Activated naive CD4-positive, alpha-beta T cell treated with anti-CD3 and anti-CD28 coated beads, Interleukin-2, amount 50 U/mL, for 16 hours (primary cell): Measurements from ENCODE around the gene NUP98.

ENCODE experiments used
- DNase-seq: peaks from one replicate; pipeline ENCODE4 v3.0.0-alpha.2; 2020

The NUP98 gene

GRCh38 chr11:3797329-3798090, at the start of gene NUP98:
NUP98 (minus strand) TSS chr11:3797554; CDS start chr11:3782117, 15,437 bp downstream.
- peak; percentile 100 for DNase-seq

GRCh38 chr11:3845670-3846069, 48.3 kb upstream of the NUP98 start:
- DNase-seq: no peak

GRCh38 chr11:3845246-3845645, 47.9 kb upstream of the NUP98 start:
- no peak for DNase-seq

- no peak for DNase-seq
These were observed 46.0 kb upstream of the NUP98 start for GRCh38 chr11:3843326-3843725.

GRCh38 chr11:3841426-3842350, 44.3 kb upstream of the NUP98 start:
- peak; percentile 94 for DNase-seq

GRCh38 chr11:3840870-3841425, 43.6 kb upstream of the NUP98 start, which contains the start of gene RHOG:
RHOG (minus strand) TSS chr11:3840959; CDS start chr11:3828138, 12,821 bp downstream.
- DNase-seq: peak; percentile 63

GRCh38 chr11:3840004-3840869, 42.9 kb upstream of the NUP98 start:
- peak; percentile 56 for DNase-seq

GRCh38 chr11:3838504-3838903, 41.1 kb upstream of the NUP98 start:
- DNase-seq: no peak

GRCh38 chr11:3837793-3838192, 40.4 kb upstream of the NUP98 start:
- DNase-seq: no peak

- peak; percentile 38 for DNase-seq
These were observed 39.5 kb upstream of the NUP98 start for GRCh38 chr11:3836903-3837302.

GRCh38 chr11:3835751-3836150, 38.4 kb upstream of the NUP98 start:
- no peak for DNase-seq

GRCh38 chr11:3834664-3835461, 37.5 kb upstream of the NUP98 start:
- no peak for DNase-seq

GRCh38 chr11:3834349-3834663, 37.0 kb upstream of the NUP98 start:
- no peak for DNase-seq

- no peak for DNase-seq
These were observed 36.1 kb upstream of the NUP98 start for GRCh38 chr11:3833449-3833848.

- DNase-seq: no peak
These were observed 35.5 kb upstream of the NUP98 start for GRCh38 chr11:3832816-3833215.

GRCh38 chr11:3831378-3832239, 34.3 kb upstream of the NUP98 start:
- DNase-seq: no peak

- DNase-seq: no peak
These were observed 33.4 kb upstream of the NUP98 start for GRCh38 chr11:3830730-3831129.

GRCh38 chr11:3830088-3830487, 32.7 kb upstream of the NUP98 start:
- no peak for DNase-seq

GRCh38 chr11:3827434-3828186, 30.3 kb upstream of the NUP98 start:
- no peak for DNase-seq

- DNase-seq: no peak
These were observed 29.4 kb upstream of the NUP98 start for GRCh38 chr11:3826721-3827120.
